HS-27A (cell line): ENCODE results near the gene OR5D14.

Experiments
- DNase-seq: peaks from one replicate; pipeline ENCODE4 v3.0.0-alpha.2; 2012; ENCODE audit warnings: low read depth, missing footprints

The OR5D14 gene

GRCh38 chr11:55795256-55795655, at the start of gene OR5D14:
TSS of gene OR5D14 (plus strand) at chr11:55795556. CDS start at chr11:55795556, 0 bp downstream.
- DNase-seq: no peak

- no peak for DNase-seq
Measured at GRCh38 chr11:55773138-55773537, 22.2 kb upstream of the OR5D14 start, which contains the start of gene OR5D13. TSS of gene OR5D13 (plus strand) at chr11:55773438. CDS start at chr11:55773438, 0 bp downstream.

GRCh38 chr11:55791606-55792005, 3.8 kb upstream of the OR5D14 start:
- DNase-seq: no peak

GRCh38 chr11:55793321-55793720, 2.0 kb upstream of the OR5D14 start:
- no peak for DNase-seq

GRCh38 chr11:55806248-55806647, 10.9 kb downstream of the OR5D14 start:
- no peak for DNase-seq

GRCh38 chr11:55811067-55811466, 15.7 kb downstream of the OR5D14 start, which contains the start of gene OR5L1:
TSS of gene OR5L1 (plus strand) at chr11:55811367. CDS start at chr11:55811467, 100 bp downstream.
- DNase-seq: no peak

GRCh38 chr11:55819330-55819729, 24.0 kb downstream of the OR5D14 start, which contains the start of gene OR5D18:
TSS of gene OR5D18 (plus strand) at chr11:55819630. CDS start at chr11:55819630, 0 bp downstream.
- no peak for DNase-seq

GRCh38 chr11:55826919-55827318, 31.6 kb downstream of the OR5D14 start, which contains the start of gene OR5L2:
TSS of gene OR5L2 (plus strand) at chr11:55827219. CDS start at chr11:55827219, 0 bp downstream.
- no peak for DNase-seq

- no peak for DNase-seq
Measured at GRCh38 chr11:55838452-55838851, 43.1 kb downstream of the OR5D14 start, which contains the start of gene OR5D16. TSS of gene OR5D16 (plus strand) at chr11:55838752. CDS start at chr11:55838752, 0 bp downstream.
